NK-92 (cell line): ENCODE results near the gene KDM3B.

Experiments
- DNase-seq: peaks from one replicate; lab custom pipeline; 2025; ENCODE audit not compliant: unreplicated experiment; lab: John Stamatoyannopoulos, UW

Gene KDM3B

DNA sequence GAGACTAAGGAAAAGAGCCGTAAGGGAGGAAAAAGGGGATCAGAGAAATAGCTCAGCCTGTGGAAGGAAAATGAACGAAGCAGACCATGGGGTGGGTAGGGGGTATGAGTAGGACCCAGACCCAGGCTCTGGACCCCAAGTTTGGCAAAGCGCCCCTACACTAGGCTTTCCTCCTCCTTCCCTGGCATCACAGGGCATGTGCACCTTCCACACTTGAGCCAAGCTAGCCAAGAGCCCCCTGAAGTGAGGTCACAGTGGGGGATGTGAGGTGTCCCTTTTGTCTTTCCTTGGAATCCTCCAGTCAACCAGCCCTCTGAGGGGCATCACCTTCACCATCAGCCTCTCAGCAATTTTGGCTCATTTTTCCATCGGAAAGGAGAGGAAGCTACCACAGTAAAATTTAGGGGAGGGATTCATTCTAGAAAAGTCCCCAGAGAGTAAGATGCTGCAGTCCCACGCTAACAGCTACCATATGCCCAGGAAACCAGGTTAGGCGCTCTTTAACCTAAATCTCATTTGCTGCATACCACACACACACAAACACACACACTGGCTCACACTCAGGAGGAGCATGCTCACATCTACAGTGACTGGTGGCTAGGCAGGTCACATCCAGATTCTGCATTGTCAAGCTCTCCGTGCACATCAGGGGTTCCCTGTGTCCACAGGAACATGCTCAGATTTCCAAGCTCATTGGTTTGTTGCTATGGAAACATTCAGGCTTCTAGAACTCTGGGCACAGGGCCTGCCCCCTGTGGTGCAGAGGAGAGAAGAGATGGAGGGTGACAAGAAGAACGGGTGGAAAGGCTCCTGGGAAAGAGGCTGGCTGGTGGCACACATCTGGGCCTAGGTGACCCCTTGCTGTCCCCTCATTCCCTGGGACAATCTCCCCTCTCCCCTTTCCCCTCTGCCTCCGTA lies 96.3 kb downstream of the KDM3B start:
- no peak for DNase-seq

GRCh38 chr5:138449501-138450239 lies 97.2 kb downstream of the KDM3B start:
- DNase-seq, result no peak

GRCh38 chr5:138450971-138451370 lies 98.5 kb downstream of the KDM3B start:
- no peak for DNase-seq

GRCh38 chr5:138452720-138453119 lies 100.2 kb downstream of the KDM3B start:
- no peak for DNase-seq

DNA sequence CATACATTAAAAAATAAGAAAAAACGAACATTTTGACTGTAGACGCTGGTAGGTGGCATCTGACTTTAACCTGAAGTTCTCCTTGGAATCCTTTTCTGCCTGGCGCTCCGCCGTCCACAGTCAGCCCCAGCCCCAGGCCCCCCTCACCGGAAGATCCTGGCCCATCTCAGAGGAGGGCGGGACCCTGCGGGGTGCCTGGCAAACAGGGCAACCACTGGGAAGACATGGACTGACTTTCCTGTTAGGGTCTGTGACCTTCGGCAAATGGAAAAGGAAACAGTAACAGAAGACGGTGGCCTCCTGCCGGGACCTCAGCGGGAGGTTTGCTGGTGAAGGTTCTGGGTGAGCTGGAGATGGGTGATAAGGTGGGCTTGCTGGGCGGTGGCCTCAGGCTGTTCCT lies 101.1 kb downstream of the KDM3B start:
- no peak for DNase-seq

- DNase-seq, result no peak
Measured at GRCh38 chr5:138454121-138454520, 101.6 kb downstream of the KDM3B start.

DNA sequence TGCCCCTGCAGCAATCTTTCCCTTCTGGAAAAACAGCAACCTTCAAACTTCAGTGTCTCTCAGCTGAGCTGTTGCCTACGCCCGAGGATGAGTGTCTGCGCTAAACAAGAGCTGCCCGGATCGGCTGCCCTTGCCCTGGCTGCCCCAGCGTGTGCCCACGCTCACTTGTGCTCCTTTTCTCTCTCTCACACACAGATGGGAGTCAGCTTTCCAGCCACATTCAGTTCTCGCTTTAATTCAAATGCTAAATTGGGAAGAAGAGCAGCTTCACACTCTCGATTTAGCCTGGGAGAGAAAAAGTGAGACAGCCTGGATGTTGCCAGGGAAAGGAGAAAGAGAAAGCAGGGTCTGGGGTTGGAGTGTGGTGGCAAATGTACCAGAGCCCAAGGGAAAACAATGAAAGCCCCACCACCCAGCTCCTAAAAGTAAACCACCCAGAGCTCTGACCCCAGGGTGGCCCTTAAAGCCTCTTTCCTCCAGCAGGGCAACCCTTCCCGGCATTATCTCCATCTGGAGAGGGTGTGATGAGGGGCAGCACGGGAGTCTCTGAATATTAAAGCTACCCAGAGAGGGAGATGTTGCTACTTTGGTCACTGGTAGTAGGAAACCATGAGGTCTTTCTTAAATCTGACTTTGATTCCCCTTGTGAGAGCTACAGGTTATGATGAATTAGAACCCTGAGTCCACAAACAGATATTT lies 102.9 kb downstream of the KDM3B start:
- no peak for DNase-seq

GRCh38 chr5:138457531-138458275 lies 105.2 kb downstream of the KDM3B start:
- DNase-seq, result no peak

DNA sequence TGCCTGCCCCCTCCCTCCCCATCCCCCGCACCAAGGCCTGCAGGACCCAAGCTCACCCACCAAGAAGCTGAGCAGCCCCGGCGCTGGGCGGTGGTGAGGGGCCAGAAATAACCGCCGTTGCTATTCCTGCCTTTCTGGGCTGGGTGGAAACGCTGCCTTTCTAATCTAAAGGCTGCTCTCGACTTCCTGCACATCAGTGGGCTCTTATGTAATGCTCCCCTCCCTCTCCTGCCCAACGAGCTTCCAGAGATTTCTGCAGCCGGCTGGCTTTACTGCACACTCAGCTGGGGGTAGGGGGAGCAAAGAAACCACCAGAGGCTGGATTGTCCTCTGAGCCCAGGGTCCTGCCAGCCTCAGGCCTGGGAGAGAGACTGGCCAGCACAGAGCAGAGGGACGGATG lies 105.9 kb downstream of the KDM3B start:
- DNase-seq, result no peak

DNA sequence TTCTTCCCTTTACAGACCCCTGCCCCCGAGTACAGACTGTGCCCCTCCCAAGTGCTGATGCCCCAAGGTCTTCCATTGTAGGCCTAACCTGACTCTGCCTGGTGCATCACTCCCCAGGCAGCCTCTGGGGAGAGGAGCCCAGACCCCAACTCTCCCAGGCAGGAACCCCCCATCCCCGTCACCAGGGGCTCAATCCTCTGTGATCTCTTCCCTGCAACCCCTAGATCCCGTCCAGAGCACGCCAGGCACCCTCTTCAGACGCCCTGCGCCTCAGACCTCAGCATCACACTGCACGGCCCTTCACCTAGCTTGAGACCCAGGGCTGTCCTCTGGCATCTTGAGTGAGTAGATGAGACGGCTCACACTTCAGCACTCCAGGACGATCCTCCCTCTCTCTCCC lies 106.4 kb downstream of the KDM3B start:
- no peak for DNase-seq

- no peak for DNase-seq
Measured at GRCh38 chr5:138459311-138459933, 106.9 kb downstream of the KDM3B start.

DNA sequence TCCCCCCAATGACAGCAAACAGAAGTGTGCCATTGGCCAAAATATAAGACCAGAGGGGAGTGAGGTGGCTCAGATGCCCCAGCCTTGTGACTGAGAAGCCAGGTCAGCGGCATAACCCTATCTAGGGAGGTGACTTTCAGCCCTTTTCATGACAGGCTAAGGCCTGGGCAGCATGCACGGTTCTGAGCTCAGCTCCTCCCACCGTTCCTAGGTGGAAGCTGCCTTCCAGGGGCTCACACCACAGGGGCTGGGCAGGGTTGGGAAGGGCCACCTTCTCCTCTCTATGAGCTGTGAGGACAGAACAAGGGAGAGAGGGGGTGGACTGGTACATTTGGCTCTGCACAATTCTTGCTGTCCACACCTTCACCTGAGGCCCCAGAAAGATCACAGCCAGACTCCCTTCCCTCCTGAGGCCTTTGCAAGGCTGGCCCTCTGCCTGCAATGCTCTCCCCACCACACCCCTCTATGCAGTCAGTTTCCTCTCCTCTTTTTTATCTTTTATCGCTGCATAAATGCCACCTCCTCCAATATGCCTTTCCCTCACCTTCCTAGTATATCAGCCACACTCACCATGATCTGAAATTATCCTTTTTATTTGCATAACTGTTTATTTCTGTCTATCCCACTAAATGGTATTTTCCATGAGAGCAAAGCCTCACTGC lies 107.7 kb downstream of the KDM3B start:
- DNase-seq, result no peak

DNA sequence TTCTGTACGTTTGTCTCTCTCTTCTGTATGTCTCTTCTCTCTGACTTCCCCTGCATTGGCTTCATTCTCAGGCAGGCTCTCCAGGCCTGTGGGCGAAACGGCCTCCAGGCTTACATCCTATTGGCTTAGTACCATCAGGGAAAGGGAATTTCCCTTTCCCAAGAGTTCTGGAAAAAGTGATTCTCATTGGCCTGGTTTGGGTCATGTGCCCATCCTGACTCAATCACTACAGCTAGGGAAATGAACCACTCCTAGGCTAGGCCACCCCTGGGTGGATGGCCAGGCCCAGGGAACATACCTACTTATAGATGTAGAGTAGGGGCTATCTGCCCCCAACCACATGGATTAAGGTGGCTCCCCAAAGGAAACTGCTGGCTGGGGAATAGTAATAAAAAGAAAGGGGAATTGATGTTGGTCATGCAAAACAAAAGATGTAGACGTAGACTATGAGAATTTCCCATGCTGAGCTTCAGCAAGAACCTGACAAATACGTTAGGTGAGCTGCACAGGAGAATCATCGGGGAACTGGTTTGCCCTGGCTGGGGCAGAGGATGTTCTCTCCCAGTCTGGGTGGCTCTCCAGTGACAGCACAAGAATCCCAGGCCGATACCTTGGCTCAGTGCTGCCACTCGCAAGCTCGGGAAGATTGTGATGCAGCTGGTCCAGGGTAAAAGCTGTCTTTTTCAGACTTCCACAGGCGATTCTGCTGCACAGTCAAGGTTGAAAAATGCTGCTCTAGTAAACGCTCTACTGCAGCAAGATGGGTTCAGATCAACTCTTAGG lies 109.0 kb downstream of the KDM3B start:
- DNase-seq, result no peak

DNA sequence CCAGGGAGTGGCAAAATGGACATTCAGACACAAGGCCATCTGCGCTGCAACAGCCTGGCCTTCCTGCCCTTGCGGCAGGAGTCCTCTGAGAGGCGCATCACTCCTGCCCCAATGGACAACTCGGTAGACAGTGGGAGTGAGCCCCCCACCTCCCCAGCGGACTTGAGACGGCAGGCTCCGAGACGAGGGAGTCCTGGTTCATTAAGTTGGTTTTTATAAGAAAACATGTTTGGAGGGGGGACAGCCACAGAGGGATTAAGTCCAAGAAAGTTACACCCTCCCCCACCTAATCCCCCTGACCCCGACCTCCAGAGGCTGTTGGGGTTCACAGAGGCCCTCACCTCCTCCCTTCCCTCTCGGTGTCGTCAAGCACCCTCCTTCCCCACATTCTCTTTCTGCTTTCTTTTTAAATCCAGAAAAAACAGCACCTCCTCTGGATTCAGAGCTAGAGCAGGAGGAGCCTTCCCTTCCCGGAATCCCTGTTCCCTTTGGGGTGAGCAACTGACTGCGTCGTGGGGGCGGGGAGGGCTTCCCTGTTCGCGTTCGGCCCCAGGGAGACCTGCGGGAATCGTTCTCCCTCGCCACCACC lies 111.0 kb downstream of the KDM3B start:
- no peak for DNase-seq

GRCh38 chr5:138464008-138464387 lies 111.5 kb downstream of the KDM3B start:
- DNase-seq, result peak; percentile 43

DNA sequence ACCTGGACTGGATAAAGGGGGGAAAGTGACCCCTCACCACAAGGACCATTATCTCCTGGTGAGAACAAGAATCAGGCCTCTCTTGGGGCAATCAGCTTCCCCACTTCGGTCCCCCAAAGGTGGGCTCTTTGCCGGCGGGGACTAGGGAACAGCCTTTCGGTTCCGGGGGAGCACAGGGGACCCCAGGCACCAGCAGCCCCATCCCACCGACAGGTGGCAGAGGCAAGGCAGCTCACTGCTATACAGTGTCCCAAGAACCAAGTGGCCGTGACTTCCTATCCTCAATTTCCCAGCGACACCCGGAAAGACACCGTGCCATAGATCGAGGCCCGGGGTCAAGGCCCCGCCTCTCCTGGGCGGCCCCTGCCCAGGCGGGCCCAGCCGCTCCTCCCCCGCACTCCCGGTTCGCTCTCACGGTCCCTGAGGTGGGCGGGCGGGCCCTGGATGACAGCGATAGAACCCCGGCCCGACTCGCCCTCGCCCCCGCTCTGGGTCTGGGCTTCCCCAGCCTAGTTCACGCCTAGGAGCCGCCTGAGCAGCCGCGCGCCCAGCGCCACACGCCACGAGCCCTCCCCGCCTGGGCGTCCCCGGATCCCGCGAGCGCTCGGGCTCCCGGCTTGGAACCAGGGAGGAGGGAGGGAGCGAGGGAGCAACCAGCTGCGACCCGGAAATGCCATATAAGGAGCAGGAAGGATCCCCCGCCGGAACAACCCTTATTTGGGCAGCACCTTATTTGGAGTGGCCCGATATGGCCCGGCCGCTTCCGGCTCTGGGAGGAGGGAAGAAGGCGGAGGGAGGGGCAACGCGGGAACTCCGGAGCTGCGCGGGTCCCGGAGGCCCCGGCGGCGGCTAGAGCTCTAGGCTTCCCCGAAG lies 112.1 kb downstream of the KDM3B start:
- peak; percentile 71 for DNase-seq

DNA sequence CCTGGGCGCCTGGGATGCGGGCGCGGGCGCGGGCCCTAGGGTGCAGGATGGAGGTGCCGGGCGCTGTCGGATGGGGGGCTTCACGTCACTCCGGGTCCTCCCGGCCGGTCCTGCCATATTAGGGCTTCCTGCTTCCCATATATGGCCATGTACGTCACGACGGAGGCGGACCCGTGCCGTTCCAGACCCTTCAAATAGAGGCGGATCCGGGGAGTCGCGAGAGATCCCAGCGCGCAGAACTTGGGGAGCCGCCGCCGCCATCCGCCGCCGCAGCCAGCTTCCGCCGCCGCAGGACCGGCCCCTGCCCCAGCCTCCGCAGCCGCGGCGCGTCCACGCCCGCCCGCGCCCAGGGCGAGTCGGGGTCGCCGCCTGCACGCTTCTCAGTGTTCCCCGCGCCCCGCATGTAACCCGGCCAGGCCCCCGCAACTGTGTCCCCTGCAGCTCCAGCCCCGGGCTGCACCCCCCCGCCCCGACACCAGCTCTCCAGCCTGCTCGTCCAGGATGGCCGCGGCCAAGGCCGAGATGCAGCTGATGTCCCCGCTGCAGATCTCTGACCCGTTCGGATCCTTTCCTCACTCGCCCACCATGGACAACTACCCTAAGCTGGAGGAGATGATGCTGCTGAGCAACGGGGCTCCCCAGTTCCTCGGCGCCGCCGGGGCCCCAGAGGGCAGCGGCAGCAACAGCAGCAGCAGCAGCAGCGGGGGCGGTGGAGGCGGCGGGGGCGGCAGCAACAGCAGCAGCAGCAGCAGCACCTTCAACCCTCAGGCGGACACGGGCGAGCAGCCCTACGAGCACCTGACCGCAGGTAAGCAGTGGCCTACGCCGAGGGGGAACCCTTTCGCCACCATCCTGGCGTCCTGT lies 113.0 kb downstream of the KDM3B start, which contains the start of gene EGR1:
Gene EGR1, plus strand, starts transcription at position 219 of the 864 bp plus-strand sequence. Its CDS starts 283 bp downstream, at position 502.
- peak; percentile 42 for DNase-seq
